ENCODE measurements around the gene SPRR2G.
"Not testable (repeated sequence)": the region's sequence is repeated elsewhere in the genome, so short reads cannot be mapped to it uniquely, and the experiment has no call there.

The SPRR2G gene

DNA sequence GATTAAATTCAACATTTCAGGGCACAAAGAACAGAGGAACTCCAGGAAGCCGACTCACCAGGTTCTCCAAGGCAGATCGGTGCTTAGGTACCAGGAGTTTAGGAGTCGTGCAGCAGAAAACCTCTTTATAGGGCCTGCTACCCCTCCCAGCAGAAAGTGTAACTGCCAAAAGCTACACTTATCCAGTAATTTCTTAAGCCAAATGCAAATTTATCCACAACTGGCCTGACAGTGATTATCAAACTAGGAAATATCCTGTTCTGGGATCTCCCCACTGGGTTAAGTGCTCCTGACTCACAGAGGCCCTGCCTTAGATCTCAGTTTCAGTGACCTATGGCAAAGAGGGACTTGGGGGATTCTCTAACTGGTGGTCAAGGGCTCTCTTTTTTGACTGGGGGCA lies 37.3 kb downstream of the SPRR2G start, which contains the start of gene SPRR2F:
Gene SPRR2F, minus strand, starts transcription at position 101 of the 400 bp plus-strand sequence. CDS start 783 bp downstream, outside the sequence.
- no peak for DNase-seq (ENCODE audit: low spot score)

DNA sequence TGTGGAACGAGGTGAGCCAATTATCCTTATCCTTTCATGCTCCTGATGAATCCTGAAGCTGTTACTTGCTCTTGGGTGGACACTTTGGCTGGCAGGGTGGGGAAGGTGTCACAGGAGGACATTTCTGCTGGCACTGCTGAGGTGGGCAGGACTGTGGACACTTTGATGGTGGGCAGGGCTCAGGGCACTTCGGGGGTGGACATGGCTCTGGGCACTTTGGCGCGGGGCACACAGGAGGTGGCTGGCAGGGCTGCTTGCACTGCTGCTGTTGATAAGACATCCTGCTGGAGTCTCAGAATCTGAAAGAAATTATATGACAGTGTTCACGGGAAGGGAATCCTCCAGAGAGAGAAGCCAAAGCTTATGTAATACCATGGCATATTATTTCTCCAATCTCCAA lies 38.2 kb downstream of the SPRR2G start:
- DNase-seq (ENCODE audit: low spot score), result not testable (repeated sequence)

DNA sequence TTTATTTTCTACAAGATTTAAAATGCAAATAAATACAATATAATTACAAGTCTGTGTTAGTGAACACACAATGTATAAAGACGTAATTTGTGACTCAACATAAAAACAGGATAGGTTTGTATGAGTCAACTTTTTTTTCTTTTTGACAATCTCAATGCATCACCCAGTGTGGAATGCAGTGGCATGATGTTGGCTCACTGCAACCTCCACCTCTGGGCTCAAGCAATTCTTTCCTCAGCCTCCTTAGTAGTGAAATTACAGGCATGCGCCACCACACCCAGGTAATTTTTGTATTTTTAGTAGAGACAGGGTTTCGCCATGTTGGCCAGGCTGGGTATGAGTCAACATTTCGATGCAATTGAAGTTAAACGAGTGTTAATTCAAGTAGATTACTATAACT lies 50.4 kb downstream of the SPRR2G start:
- DNase-seq (ENCODE audit: low spot score), result no peak
